GM12878 (cell line): ENCODE data around the gene SYMPK. TPM values are rescaled to one million over a fixed set of nuclear protein-coding genes. Genes with fewer than 3 reads are reported as not detected.

Experiments
- ETV6 ChIP-seq, 2 experiments: fragments of 450-650 bp in 1 of 2; IDR thresholded peaks in 1 of 2; conservative IDR thresholded peaks in 1 of 2; 2 replicates each; pipeline ENCODE4 v1.6.1; 2014; ENCODE audit warnings: antibody characterized with exemption in 1 of 2, borderline replicate concordance in 1 of 2, low read depth in 1 of 2, mild to moderate bottlenecking in 1 of 2, moderate library complexity in 1 of 2
- IRF4 ChIP-seq: IDR thresholded peaks from 2 replicates; pipeline ENCODE4 v1.6.1; 2011; ENCODE audit warnings: low read depth, low read length
- MLLT1 ChIP-seq: fragments of 450-650 bp; IDR thresholded peaks from 2 replicates; pipeline ENCODE4 v1.6.1; 2016; ENCODE audit warnings: mild to moderate bottlenecking
- PAX8 ChIP-seq: fragments of 450-650 bp; IDR thresholded peaks from 2 replicates; pipeline ENCODE4 v1.6.1; 2017; ENCODE audit warnings: mild to moderate bottlenecking, moderate library complexity
- PBX3 ChIP-seq: IDR thresholded peaks from 2 replicates; pipeline ENCODE4 v1.6.1; 2011; ENCODE audit warnings: mild to moderate bottlenecking, low read depth, low read length, moderate library complexity; ENCODE audit not compliant: insufficient replicate concordance
- REST ChIP-seq: IDR thresholded peaks from 2 replicates; pipeline ENCODE4 v1.6.1; 2012; ENCODE audit warnings: mild to moderate bottlenecking, low read depth, low read length
- RFX5 ChIP-seq: IDR thresholded peaks from 2 replicates; pipeline ENCODE4 v1.6.1; 2011; ENCODE audit warnings: low read depth, low read length, improper control_type of control experiment
- polyA plus RNA-seq, 11 experiments: library from polyadenylated mRNA; depleted of rRNA in 4 of 11; unstranded in 6 of 11; stranded (reverse) in 5 of 11; fragments of >200 nt; fragmentation: Nextera tagmentation in 4 of 11; fragmentation: Illumina TruSeq in 1 of 11; extraction: Ambion mirVana in 4 of 11; extraction: Trizol in 1 of 11; gene quantifications; 1 replicate in 1 of 11; 2 replicates in 10 of 11; pipeline versions ENCODE4 v1.2.1 to v1.2.3, GENCODE V29; 2011 to 2016; ENCODE audit warnings: inconsistent platforms in 2 of 11, missing spikeins in 2 of 11, low read depth in 1 of 11
- total RNA-seq, 4 experiments: library from RNA; depleted of rRNA in 3 of 4; stranded (reverse); fragments of >200 nt in 3 of 4; fragmentation: Illumina TruSeq in 1 of 4; extraction: Trizol in 1 of 4; gene quantifications; 2 replicates each; pipeline versions ENCODE4 v1.2.1 to v1.2.3, GENCODE V29; 2013 to 2021

SYMPK gene
- total and polyA plus RNA-seq, 10 of the 15 experiments (the other 5 are each of a cell fraction or from before 2014, with no cell fraction given) = 0.49 to 109 (median 42.5) TPM

GRCh38 chr19:45824531-45825262, 38.2 kb downstream of the SYMPK start (continued):
- TF ChIP-seq IRF4 = no peak
- TF ChIP-seq PAX8 = no peak
- TF ChIP-seq REST = no peak
- no peak for TF ChIP-seq RFX5
- TF ChIP-seq ETV6 (conservative IDR thresholded peaks at IDR 0.05 in 1 of 2, IDR thresholded peaks at IDR 0.05 in 1 of 2; ENCODE audit: borderline replicate concordance in 1 of 2, low read depth in 1 of 2) = no peak
- TF ChIP-seq PBX3 = no peak
- TF ChIP-seq MLLT1 = no peak
